Measurements from ENCODE around the gene PLPP2. TPM values are rescaled to one million over a fixed set of nuclear protein-coding genes. Genes with fewer than 3 reads are reported as not detected.

PLPP2 gene
- polyA plus RNA-seq, 1 donor (not counting 4 experiments of a cell fraction or from before 2014, with no cell fraction given) = 13.6 TPM

GRCh38 chr19:281156-281853 is 9.9 kb downstream of the PLPP2 start:
- no peak overlapping the region for H3K27ac ChIP-seq (ENCODE audit: control insufficient read depth, insufficient read depth, low read length)
- dilution Hi-C loops (cut with MboI; ENCODE audit: extremely low pct_ligation_motif_present, low sequenced_read_pairs) = no loop called here
- no peaks in the 10 kb centered on the region for H4K20me1 ChIP-seq (ENCODE audit: control insufficient read depth, extremely low read depth, insufficient read depth, low read length)
- no peaks in the 10 kb centered on the region for H3K27me3 ChIP-seq (ENCODE audit: control insufficient read depth, extremely low read depth, insufficient read depth, low read length)
- no peak for DNase-seq (ENCODE audit: low read depth, low spot score)
- H3K9me3 ChIP-seq (ENCODE audit: control insufficient read depth, low read depth, low read length) = no peaks in the 10 kb centered on the region
- H2AFZ ChIP-seq (ENCODE audit: control insufficient read depth, low read length) = no peak overlapping the region
- H3K4me1 ChIP-seq (ENCODE audit: control insufficient read depth, extremely low read depth, insufficient read depth, low read length) = no peaks in the 10 kb centered on the region
- H3K9ac ChIP-seq (ENCODE audit: control insufficient read depth, extremely low read depth, insufficient read depth, low read length) = no peak overlapping the region
- FAIRE-seq = no peak
- no peak overlapping the region for H3K4me3 ChIP-seq (ENCODE audit: control insufficient read depth in 2 of 3, extremely low read depth in 1 of 3, insufficient read depth in 2 of 3, low read depth in 1 of 3, low read length in 3 of 3)
- peaks cover 0 to 2% of the 10 kb centered on the region in 2 experiments for H3K36me3 ChIP-seq (ENCODE audit: control insufficient read depth in 2 of 2, extremely low read depth in 1 of 2, insufficient read depth in 2 of 2, low read length in 2 of 2)
- H3K9me1 ChIP-seq (ENCODE audit: control insufficient read depth, extremely low read depth, insufficient read depth, low read length) = no peaks in the 10 kb centered on the region
- no peak for TF ChIP-seq EZH2 (IDR thresholded peaks at IDR 0.05; ENCODE audit: low read length)
- TF ChIP-seq CTCF (optimal IDR thresholded peaks at IDR 0.05 in 1 of 3, IDR thresholded peaks at IDR 0.05 in 1 of 3, conservative IDR thresholded peaks at IDR 0.05 in 1 of 3; ENCODE audit: extremely low read depth in 1 of 3, insufficient read depth in 2 of 3, low read length in 3 of 3) = no peak
- H3K4me2 ChIP-seq (ENCODE audit: control insufficient read depth, extremely low read depth, insufficient read depth, low read depth, low read length) = no peak overlapping the region
- no peaks in the 10 kb centered on the region for H3K79me2 ChIP-seq (ENCODE audit: control insufficient read depth, insufficient read depth, low read length)

- no peak overlapping the region for H2AFZ ChIP-seq (ENCODE audit: control insufficient read depth, low read length)
- H3K36me3 ChIP-seq (ENCODE audit: control insufficient read depth in 2 of 2, extremely low read depth in 1 of 2, insufficient read depth in 2 of 2, low read length in 2 of 2) = peaks cover 0 to 2% of the 10 kb centered on the region in 2 experiments
- FAIRE-seq (no peak), DNase-seq (ENCODE audit: low read depth, low spot score) (no peak)
- TF ChIP-seq EZH2 (IDR thresholded peaks at IDR 0.05; ENCODE audit: low read length) (no peak), CTCF (optimal IDR thresholded peaks at IDR 0.05 in 1 of 3, IDR thresholded peaks at IDR 0.05 in 1 of 3, conservative IDR thresholded peaks at IDR 0.05 in 1 of 3; ENCODE audit: extremely low read depth in 1 of 3, insufficient read depth in 2 of 3, low read length in 3 of 3) (no peak)
- H3K9me3 ChIP-seq (ENCODE audit: control insufficient read depth, low read depth, low read length) = no peaks in the 10 kb centered on the region
- no peak overlapping the region for H3K27ac ChIP-seq (ENCODE audit: control insufficient read depth, insufficient read depth, low read length)
- dilution Hi-C loops (cut with MboI; ENCODE audit: extremely low pct_ligation_motif_present, low sequenced_read_pairs) = no loop called here
- no peaks in the 10 kb centered on the region for H3K4me1 ChIP-seq (ENCODE audit: control insufficient read depth, extremely low read depth, insufficient read depth, low read length)
- H3K4me3 ChIP-seq (ENCODE audit: control insufficient read depth in 2 of 3, extremely low read depth in 1 of 3, insufficient read depth in 2 of 3, low read depth in 1 of 3, low read length in 3 of 3) = no peak overlapping the region
- no peak overlapping the region for H3K4me2 ChIP-seq (ENCODE audit: control insufficient read depth, extremely low read depth, insufficient read depth, low read depth, low read length)
- no peaks in the 10 kb centered on the region for H3K9me1 ChIP-seq (ENCODE audit: control insufficient read depth, extremely low read depth, insufficient read depth, low read length)
- H3K9ac ChIP-seq (ENCODE audit: control insufficient read depth, extremely low read depth, insufficient read depth, low read length) = no peak overlapping the region
- H3K79me2 ChIP-seq (ENCODE audit: control insufficient read depth, insufficient read depth, low read length) = no peaks in the 10 kb centered on the region
- H4K20me1 ChIP-seq (ENCODE audit: control insufficient read depth, extremely low read depth, insufficient read depth, low read length) = no peaks in the 10 kb centered on the region
- H3K27me3 ChIP-seq (ENCODE audit: control insufficient read depth, extremely low read depth, insufficient read depth, low read length) = no peaks in the 10 kb centered on the region
These were observed 10.6 kb downstream of the PLPP2 start for GRCh38 chr19:280541-281009.
